ENCODE measurements around the gene RGL1.

DNA sequence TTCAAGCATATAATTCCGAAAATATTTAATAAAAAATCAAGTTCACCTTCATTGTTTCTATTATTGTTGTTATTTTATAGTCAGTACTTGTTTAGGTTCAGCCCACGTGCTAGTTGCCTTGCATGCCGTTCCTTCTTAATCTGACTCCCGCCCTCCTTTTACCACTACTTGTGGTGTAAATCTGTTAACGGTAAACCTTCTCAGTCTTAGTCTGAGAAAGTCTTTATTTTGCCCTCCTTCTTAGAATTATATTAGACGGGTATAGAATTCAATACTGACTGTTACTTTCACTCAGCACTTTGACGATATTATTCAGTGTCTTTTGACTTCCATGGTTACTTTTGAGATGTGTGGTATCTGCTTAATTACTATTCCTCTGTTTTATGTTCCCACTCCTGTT is 104.8 kb downstream of the RGL1 start:
- TF ChIP-seq POLR2A (IDR thresholded peaks at IDR 0.05; ENCODE audit: low read length) = no peak
- no peak for TF ChIP-seq GATA1 (IDR thresholded peaks at IDR 0.05; ENCODE audit: low read depth, low read length)

All from erythroblast (primary cell).